Activated CD4-positive, alpha-beta T cell treated with anti-CD3 and anti-CD28 coated beads, Interleukin-2, amount 50 U/mL, for 16 hours (primary cell): ENCODE results near the gene LSM14B.
"Not testable (repeated sequence)": the region's sequence is repeated elsewhere in the genome, so short reads cannot be mapped to it uniquely, and the experiment has no call there.

ENCODE experiments used
- DNase-seq: peaks from one replicate; pipeline ENCODE4 v3.0.0-alpha.2; 2020

LSM14B gene

GRCh38 chr20:62114894-62115293, 7.4 kb upstream of the LSM14B start:
- DNase-seq: no peak

- DNase-seq: not testable (repeated sequence)
Observed at GRCh38 chr20:62115800-62116407, 6.4 kb upstream of the LSM14B start.

GRCh38 chr20:62116558-62117361, 5.5 kb upstream of the LSM14B start:
- DNase-seq: no peak

DNA sequence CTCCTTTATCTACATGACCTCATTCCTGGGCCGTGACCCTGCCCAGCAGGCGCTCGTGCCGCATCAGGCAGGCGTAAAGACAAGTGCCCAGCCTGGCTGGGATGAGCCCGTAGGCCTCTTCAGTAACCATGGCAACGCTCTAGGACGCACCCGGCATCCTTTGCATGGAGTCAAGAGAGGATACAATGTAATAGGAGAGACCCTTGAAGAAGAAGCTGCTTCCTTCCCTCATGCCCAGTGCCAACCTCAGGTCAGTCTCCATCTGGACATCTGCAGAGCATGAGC, 5.0 kb upstream of the LSM14B start:
- no peak for DNase-seq

GRCh38 chr20:62117658-62118057, 4.6 kb upstream of the LSM14B start:
- peak; percentile 61 for DNase-seq

GRCh38 chr20:62118113-62119043, 3.9 kb upstream of the LSM14B start:
- no peak for DNase-seq

DNA sequence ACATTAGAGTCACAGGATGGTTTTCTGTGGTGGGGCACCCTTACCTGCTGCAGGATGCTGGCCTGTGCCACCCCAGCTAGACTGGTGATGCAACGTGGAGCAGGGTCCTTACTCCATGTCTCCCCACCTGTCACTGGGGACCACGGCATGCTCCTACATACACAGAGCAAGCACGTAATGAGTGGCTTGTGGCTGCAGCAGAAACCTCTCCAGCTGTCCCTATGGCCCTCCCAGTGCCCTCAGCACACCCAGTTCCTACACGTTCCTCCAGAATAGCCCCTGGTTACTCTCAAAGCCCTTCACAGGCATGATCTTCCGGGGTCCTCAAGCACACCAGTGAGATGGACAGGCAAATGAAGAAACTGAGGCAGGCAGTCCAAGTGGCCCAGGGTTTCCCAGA, 3.2 kb upstream of the LSM14B start:
- DNase-seq: no peak

GRCh38 chr20:62119591-62120364, 2.5 kb upstream of the LSM14B start:
- no peak for DNase-seq

- no peak for DNase-seq
Observed at GRCh38 chr20:62120365-62120762, 1.9 kb upstream of the LSM14B start.

- DNase-seq: no peak
Observed at GRCh38 chr20:62120990-62121775, 1.1 kb upstream of the LSM14B start.

DNA sequence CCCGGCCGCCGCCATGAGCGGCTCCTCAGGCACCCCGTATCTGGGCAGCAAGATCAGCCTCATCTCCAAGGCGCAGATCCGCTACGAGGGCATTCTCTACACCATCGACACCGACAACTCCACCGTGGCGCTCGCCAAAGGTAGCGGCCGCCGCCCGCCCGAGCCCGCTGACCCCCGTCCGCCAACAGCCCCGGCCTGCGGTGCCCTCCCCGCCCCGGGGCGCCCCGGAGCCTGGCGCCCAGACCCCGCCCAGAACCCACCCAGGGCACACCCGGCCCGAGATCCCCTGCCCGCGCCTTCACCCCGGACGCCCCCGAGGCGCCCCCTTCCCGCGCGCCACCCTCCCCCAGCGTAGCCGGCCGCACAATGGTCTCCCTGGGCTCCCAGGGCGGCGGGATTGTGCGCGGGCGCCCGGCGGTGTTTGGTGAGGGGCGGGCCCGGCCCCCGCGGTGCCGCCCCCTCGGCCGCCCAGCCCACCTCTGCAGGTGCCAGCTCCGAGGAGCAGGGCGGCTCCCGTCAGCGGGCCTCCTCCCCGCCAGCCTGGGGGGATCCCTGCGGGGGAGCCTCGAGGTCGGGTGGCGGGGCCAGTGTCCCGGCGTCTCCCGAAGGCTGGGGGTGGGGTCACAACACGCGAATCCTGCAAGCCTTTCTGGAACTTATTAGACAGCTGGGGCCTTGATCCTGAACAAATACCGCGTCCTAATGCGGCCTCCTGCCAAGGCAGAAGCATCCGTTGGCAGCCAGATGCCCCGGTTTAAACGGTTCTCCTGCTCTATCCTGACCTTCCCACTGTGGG, 577 bp downstream of the LSM14B start:
- DNase-seq: peak; percentile 29

GRCh38 chr20:62123450-62124118, 1.3 kb downstream of the LSM14B start:
- DNase-seq: no peak

- no peak for DNase-seq
Observed at GRCh38 chr20:62126141-62126540, 3.9 kb downstream of the LSM14B start.

GRCh38 chr20:62127799-62128198, 5.5 kb downstream of the LSM14B start:
- DNase-seq: no peak

DNA sequence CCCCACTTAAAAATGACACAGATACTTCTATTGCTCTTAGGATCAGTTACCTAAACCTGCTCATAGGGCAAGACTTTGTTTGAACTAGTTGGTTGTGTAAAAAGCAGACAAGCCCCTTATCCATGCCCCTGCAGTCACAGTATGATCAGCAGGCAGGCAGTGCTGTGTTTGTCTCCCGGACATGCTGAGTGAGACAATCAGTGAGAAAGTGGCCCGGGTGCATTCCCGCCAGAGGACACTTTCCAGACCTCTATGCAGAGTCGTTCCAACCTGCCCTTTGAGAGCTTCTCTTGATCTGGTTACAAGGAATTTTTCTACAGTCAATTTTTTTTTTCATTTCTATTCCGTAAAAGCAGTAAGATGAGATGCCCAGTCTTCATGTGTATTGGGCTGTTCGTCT, 6.2 kb downstream of the LSM14B start:
- no peak for DNase-seq

- DNase-seq: no peak
Observed at GRCh38 chr20:62129731-62130531, 7.7 kb downstream of the LSM14B start.

DNA sequence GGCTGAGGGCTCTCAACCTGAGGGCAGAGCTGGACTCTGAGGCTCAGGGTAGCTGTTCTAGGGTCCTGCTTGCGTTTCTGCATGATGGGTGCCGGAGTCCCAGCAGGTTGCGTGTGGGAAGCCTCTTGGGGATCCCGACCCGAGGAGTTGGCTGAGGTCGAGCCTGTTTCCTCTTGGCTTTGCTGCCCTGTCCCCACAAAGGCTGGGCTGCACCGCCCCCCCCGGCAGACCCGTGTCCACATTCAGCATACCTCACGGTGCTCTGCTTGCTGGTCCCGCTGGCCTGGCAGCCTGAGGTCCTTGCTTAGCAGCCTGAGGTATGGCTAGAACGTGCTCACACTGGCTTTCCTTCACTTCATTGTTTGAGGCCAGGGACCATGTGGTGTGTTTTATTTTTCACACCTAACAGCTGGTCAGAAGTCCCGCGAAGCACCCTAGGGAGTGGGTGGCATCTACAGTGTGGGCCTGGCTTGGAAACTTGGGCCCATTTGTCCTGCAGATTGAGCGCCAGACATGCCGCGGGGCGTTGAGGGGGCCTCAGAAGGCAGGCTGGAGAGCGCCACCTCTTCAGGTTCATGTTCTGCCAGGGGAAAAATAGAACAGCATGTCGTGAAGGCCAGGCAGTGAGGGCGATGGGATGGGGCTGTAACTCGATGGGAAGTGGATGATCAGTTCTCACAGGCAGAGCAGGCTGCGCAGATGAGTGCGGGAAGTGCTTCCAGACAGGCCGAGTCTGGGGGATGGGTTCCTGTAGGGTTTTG, 9.5 kb downstream of the LSM14B start:
- no peak for DNase-seq

GRCh38 chr20:62132421-62132820, 10.1 kb downstream of the LSM14B start:
- DNase-seq: no peak
